Measurements from ENCODE around the gene GPNMB.

GPNMB gene

GRCh38 chr7:23234569-23235296 is 11.8 kb upstream of the GPNMB start (continued):
- no peak for TF ChIP-seq ZNF157 (tag by site-specific recombination; IDR thresholded peaks at IDR 0.05)
- TF ChIP-seq ZNF354C (tag by site-specific recombination; IDR thresholded peaks at IDR 0.05; ENCODE audit: borderline replicate concordance, low read depth), result no peak
- TF ChIP-seq ZNF2 (tag by site-specific recombination; IDR thresholded peaks at IDR 0.05), result no peak
- TF ChIP-seq OSR2 (tag by site-specific recombination; IDR thresholded peaks at IDR 0.05), result no peak
- TF ChIP-seq ZNF146 (tag by site-specific recombination; IDR thresholded peaks at IDR 0.05), result no peak
- TF ChIP-seq ZNF433 (tag by site-specific recombination; IDR thresholded peaks at IDR 0.05; ENCODE audit: low read depth), result no peak
- no peak for TF ChIP-seq REPIN1 (tag by site-specific recombination; IDR thresholded peaks at IDR 0.05; ENCODE audit: low read depth)
- TF ChIP-seq ZNF747 (tag by site-specific recombination; IDR thresholded peaks at IDR 0.05), result no peak
- no peak for TF ChIP-seq ZNF473 (tag by site-specific recombination; IDR thresholded peaks at IDR 0.05)
- TF ChIP-seq ZNF692 (tag by site-specific recombination; IDR thresholded peaks at IDR 0.05), result no peak
- TF ChIP-seq PATZ1 (tag by site-specific recombination; IDR thresholded peaks at IDR 0.05), result no peak
- TF ChIP-seq ZNF501 (tag by site-specific recombination; IDR thresholded peaks at IDR 0.05), result no peak

GRCh38 chr7:23235813-23236221 is 10.8 kb upstream of the GPNMB start:
- Histone ChIP-seq H3K4me3 (ENCODE audit: low read depth, low read length) (no peak overlapping the region), H3K4me1 (ENCODE audit: control insufficient read depth, insufficient read depth, low read length) (0 out of 2 replicates have a peak, but pooled peaks cover 2% of the 10 kb centered on the region), H3K36me3 (ENCODE audit: control insufficient read depth in 2 of 2, insufficient read depth in 1 of 2, low read length in 2 of 2) (no peaks in the 10 kb centered on the region), H3K9me3 (ENCODE audit: control insufficient read depth, insufficient read depth, low read depth, low read length) (no peaks in the 10 kb centered on the region), H3K27ac (ENCODE audit: extremely low read depth, low read depth, low read length) (no peak overlapping the region)
- ChIA-PET POLR2A (no interaction called here), CTCF (no interaction called here)
- TF ChIP-seq REPIN1 (tag by site-specific recombination; IDR thresholded peaks at IDR 0.05; ENCODE audit: low read depth) (no peak), ZNF274 (IDR thresholded peaks at IDR 0.05; ENCODE audit: low read length) (no peak), ZNF274 (tag by site-specific recombination; IDR thresholded peaks at IDR 0.05; ENCODE audit: borderline replicate concordance) (no peak), ZNF610 (tag by site-specific recombination; IDR thresholded peaks at IDR 0.05; ENCODE audit: borderline replicate concordance) (no peak), ZXDB (tag by site-specific recombination; IDR thresholded peaks at IDR 0.05) (no peak), ZNF707 (tag by site-specific recombination; IDR thresholded peaks at IDR 0.05) (no peak), ZNF785 (tag by site-specific recombination; IDR thresholded peaks at IDR 0.05) (no peak), ZNF391 (tag by site-specific recombination; IDR thresholded peaks at IDR 0.05; ENCODE audit: borderline replicate concordance, low read depth) (no peak), ZNF10 (tag by site-specific recombination; IDR thresholded peaks at IDR 0.05) (no peak), ZNF311 (tag by site-specific recombination; IDR thresholded peaks at IDR 0.05; ENCODE audit: borderline replicate concordance) (no peak)

GRCh38 chr7:23237000-23237399 is 9.6 kb upstream of the GPNMB start:
- 0 out of 2 replicates have a peak, but pooled peaks cover 2% of the 10 kb centered on the region for H3K4me1 ChIP-seq (ENCODE audit: control insufficient read depth, insufficient read depth, low read length)
- H3K9me3 ChIP-seq (ENCODE audit: control insufficient read depth, insufficient read depth, low read depth, low read length), result no peaks in the 10 kb centered on the region
- ChIA-PET CTCF (interaction anchor here (1.0 kb wide), 1 partner anchor 307 kb away, joined by 3 read pairs; no protein-coding TSS in a partner anchor), POLR2A (no interaction called here)
- H3K36me3 ChIP-seq (ENCODE audit: control insufficient read depth in 2 of 2, insufficient read depth in 1 of 2, low read length in 2 of 2), result no peaks in the 10 kb centered on the region
- H3K27ac ChIP-seq (ENCODE audit: extremely low read depth, low read depth, low read length), result no peak overlapping the region
- no peak overlapping the region for H3K4me3 ChIP-seq (ENCODE audit: low read depth, low read length)
- TF ChIP-seq SP7 (tag by site-specific recombination; IDR thresholded peaks at IDR 0.05) (no peak), ZSCAN4 (tag by site-specific recombination; IDR thresholded peaks at IDR 0.05) (no peak), ZNF707 (tag by site-specific recombination; IDR thresholded peaks at IDR 0.05) (no peak), ZNF660 (tag by site-specific recombination; IDR thresholded peaks at IDR 0.05) (no peak), YY2 (tag by site-specific recombination; IDR thresholded peaks at IDR 0.05) (no peak), ZNF148 (tag by site-specific recombination; IDR thresholded peaks at IDR 0.05; ENCODE audit: borderline replicate concordance) (no peak), ZNF621 (tag by site-specific recombination; IDR thresholded peaks at IDR 0.05) (no peak), ZNF354C (tag by site-specific recombination; IDR thresholded peaks at IDR 0.05; ENCODE audit: borderline replicate concordance, low read depth) (no peak)

All from HEK293 (cell line).